ENCODE data around the gene VPS25.
"Not testable (repeated sequence)": the region's sequence is repeated elsewhere in the genome, so short reads cannot be mapped to it uniquely, and the experiment has no call there.

VPS25 gene

DNA sequence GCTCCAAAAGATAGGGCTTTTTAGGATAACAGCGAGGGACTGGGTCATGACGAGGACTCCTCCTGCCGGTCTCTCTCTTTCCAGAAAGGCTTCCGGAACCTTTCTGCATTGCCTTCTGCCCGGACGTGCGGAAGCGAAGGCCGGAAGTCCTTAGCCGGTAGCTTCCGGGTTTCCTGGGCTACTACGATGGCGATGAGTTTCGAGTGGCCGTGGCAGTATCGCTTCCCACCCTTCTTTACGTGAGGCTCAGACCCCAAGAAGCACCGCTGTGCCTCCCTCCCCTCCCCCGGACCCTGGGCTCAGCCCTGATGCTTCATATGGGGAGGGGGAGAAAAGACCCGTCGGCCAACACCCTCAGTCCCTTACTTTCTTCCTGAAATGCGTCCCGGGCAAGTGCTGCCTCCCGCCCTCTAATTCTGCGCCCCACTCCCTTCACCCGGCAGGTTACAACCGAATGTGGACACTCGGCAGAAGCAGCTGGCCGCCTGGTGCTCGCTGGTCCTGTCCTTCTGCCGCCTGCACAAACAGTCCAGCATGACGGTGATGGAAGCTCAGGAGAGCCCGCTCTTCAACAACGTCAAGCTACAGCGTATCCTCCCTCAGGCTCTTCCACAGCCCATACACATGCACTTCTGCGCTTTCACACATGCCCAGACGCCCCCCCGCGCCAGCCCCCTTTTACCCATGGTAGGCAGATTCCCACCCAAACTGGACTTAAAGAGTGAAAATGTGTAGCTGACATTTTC is at the start of gene VPS25:
VPS25 (plus strand) TSS at position 160 of the 746 bp plus-strand sequence; CDS start at position 187, 27 bp downstream.
- peak; percentile 4 to 87 (median 65) for DNase-seq

DNA sequence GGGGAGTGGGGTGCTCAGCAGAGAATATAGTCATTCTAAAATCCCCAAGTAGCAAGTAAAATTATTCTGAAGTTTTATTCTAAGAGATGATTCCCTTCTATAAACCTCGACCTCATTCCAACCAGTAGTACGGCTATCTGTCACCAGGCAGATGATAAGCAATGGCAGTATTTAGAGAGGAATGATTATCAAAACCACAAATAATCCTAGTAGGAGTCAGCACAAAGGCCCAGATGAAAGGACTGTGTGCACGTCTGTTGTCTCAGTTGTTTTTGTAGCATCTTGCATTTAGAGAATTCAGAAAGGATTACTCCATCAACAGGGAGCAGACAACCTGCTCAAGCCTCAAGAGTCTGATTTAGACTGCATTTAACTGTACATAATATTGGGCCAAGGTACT is 49.6 kb upstream of the VPS25 start:
- no peak for DNase-seq

DNA sequence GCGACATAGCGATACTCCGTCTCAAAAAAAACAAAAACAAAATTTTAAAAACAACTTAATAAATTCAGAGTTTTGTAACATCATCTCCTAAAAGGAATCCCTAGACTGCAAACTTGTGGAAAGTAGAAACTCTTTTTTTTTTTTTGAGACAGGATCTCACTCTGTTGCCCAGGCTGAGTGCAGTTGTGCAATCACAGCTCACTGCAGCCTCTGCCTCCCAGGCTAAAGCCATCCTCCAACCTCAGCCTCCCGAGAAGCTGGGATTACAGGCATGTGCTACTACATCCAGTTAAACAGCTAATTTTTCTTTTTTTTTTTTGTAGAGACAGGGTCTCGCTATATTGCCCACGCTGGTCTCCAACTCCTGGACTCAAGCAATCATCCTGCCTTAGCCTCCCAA is 48.1 kb upstream of the VPS25 start:
- DNase-seq: no peak

DNA sequence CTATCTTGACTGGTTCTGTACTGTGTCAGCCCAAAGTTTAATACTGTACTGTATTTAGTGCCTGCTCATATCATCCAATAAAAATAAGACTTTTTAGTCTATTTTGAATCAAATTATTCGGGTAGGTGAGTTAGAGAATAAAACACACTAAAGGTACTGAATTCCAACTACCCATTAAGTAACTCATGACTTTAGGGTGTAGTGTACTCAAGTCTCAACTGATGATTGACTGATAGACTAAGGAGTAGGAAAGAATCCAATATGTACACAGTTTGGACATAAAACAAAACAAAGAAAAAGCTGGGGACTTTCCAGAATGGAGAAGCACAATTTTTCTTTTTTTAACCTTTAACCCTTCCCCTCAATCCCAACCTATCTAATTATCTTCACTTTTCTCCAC is 32.5 kb upstream of the VPS25 start:
- DNase-seq: no peak

DNA sequence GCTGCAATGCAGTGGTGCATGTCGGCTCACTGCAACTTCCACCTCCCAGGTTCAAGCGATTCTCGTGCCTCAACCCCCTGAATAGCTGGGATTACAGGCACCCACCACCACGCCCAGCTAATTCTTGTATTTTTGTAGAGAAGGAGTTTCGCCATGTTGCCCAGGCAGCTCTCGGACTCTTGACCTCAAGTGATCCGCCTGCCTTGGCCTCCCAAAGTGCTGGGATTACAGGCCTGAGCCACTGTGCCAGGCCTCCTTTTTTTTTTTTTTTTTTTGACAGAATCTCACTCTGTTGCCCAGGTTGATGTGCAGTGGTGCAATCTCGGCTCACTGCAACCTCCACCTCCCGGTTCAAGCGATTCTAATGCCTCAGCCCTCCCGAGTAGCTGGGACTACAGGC is 30.3 kb upstream of the VPS25 start:
- DNase-seq: not testable (repeated sequence)

DNA sequence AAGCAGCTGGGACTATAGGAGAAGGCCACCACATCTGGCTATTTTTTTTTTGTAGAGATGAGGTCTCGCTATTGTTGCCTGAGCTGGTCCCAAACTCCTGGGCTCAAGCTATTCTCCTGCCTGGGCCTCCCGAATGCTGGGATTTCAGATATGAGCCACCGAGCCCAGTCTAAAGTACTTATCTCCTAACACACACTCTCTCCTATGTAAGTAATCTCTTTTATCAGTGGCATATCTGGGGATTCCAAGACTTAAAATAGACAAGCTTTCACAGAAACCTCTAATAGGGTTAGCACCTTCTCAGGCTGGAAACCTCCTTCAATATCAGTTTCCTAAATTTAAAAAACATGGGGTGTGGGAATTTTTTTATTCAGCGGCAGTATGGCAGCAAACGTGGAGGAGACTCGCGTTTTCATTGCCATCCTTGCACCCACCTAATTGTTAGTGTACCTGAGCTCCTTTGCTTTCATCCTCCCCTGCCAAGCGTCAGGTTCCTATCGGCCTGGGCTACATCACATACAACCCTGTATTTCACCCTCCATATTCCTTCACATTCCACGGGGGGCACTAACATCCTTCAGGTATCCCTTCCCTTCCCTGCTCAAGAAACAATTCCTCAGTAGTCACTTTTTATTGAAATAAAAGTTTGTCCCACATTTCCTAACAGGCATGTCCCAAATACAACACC is 29.5 kb upstream of the VPS25 start:
- DNase-seq: no peak

DNA sequence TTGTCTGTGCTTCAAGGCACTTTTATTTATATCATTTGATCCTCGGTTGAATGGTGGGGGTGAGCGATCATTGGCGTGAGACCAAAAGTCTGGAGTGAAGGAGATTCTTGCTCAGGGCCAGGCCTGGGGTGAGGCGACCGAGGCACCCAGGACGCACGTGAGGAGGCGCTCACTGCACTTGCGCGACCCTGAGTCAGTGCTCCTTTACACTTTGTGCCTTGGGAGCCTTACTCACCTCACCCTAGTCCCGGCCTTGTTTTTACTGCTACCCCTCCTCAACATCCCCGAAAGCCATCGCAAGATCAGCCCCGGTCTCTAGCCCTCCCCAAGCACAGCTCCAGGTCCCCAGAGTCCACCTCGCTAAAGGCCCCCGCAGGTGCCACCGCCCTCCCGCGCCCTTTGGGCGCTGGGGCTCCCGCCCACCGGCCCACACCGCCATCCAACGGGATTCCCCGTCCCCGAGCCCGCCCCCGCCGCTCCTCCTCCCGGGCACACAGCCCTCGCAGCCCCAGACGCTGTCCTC is 28.9 kb upstream of the VPS25 start:
- DNase-seq: peak in 35 of 56 donors; percentile 7 to 90 (median 64)

DNA sequence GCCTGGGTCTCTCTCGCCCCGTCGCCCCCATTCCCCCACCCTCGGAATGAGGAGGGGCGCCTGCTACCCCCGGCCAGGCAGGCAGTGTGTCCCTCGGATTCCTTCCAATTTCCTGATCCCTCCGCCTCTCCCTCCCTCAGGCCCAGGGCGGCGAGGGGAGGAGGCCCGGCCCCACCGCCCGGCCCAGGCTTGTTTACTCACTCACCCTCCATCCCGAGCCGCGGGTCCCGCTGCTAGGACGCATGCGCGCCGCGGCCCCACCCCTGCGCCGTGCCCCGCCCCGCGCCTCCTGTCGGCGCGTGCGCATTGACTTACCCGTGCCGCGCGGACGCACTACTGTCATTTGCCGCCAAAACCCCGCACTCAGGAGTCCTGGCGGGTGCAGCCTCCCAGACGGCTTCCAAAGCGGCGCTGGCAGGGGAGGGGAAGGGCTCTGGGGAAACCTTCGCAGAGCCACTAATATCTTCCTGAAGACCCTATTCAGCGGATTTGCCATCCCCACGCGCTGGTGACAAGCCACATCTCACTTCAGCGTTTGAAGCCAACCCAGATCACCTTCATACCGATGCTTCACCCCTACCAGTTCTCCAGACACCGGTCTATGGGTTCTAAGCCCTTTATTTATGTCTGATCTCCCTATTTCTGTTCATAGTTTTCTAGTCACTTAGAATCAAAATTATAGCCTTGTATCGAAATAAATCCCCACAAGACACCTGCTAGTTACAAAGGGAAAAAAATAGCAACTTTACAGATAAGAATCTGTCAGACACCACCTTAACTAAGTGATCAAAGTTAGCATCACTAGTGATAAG is 28.2 kb upstream of the VPS25 start, which contains the start of gene EZH1:
EZH1 (minus strand) TSS at position 235 of the 812 bp plus-strand sequence. CDS start 16,099 bp downstream, outside the sequence.
- peak; percentile 40 to 91 (median 82) for DNase-seq

DNA sequence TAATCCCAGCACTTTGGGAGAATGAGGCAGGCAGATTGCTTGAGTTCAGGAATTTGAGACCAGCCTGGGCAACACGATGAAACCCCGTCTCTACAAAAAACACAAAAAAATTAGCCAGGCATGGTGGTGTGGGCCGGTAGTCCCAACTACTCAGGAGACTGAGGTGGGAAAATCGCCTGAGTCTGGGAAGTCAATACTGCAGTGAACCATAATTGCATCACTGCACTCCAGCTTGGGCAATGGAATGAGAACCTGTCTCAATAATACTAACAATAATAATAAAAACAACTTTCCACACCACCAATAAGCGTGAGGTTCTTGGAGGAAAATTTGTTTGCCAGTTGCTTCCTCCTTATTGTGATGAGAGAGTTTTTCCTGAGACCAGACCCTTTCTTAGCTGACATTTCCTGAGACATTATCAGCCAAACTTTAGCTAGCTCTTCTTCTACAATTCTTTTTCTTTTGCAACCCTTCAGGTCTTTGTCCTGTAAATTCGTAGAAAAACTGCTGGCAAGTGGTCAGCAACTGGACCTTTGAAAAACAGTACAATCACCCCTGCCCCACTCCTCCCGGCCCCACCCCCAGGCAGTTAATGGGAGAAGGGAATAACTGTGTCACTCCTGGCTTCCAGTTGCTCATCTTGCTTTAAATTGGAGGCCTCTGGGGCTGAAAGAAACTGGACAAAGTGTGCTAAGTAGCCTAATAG is 24.9 kb upstream of the VPS25 start:
- DNase-seq: no peak

DNA sequence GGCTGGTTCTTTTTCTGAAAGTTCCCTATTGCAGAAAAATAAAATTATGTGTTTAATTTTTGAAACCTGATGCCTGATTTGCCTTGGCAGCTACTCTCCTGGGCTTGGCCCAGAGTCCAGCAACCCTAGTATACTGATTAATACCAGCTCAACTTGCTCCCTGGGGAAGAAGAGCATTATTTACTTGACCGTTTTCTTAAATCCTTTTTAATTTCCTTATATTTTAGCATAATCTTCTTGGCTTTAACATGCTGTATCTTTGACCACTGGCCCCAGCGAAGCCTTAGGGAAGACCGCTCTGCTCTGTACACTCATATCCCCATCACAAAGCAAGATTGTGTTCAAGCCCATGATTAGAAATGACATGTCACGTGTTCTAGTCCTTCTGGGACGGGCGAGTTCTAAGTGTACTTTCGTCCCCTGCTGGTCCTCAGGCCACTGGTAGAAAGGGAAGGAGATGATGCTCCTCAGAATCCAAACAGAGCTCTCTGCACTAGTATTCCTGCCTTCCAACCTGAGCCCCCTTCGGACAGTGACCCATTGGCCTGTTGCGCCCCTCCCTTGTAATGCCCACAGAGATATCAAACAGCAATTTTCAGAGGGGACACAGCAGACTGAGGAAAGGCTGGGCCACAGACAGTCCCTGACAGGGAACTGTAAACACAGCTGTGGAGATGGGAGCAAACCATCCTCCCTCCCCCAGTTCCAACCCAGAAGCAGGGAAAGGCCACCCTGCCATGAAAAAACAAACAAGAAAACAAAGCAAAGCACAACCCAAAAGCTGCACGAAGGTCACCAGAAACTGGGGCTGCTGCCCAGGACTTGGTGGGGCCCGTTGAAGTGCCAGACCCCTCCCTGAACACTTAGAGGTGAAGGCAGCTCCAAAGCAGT is 24.1 kb upstream of the VPS25 start:
- peak in 2 of 56 donors; percentile 5 to 17 for DNase-seq

DNA sequence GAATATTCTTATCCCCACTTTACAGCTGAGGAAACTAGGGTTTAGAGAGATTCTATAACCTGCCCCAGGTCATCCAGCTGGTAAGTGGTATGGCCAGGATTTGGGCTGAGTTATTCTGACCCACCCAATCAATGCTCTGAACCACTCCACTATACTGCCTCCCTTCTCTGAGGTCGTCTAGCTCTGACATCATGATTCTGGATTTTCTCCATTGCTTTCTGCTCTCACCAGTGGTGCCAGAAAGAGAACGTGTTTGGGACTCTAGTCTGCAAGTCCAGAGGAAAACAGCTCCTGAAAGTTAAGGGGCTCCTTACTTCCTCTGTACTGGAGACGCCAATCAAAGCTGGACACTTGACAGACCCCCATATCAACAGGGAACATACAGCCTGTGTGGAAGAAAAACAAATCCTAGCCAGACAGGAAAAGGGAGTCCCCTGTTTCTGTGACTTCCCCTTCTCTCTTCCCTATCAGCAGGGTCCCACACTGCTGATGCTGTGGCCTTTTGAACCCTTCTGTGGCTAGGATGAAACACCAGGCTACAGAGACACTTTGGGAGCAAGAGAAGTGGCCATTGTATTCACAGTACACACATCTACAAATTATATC is 22.4 kb upstream of the VPS25 start:
- no peak for DNase-seq

DNA sequence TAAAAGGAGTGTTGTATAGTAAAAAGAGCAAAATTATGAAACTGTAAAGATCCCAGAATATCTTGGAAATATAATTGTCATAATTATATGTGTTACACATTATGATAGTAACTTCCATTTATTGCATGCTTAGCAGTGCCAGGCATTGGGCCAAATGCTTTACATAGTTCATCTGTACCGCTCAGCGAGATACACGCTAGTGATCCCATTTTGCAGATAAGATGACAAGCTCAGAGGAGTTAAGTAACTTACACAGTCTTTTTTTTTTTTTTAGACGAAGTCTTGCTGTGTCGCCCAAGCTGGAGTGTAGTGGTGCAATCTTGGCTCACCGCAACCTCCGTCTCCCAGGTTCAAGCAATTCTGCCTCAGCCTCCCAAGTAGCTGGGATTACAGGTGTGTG is 21.6 kb upstream of the VPS25 start:
- DNase-seq: no peak

DNA sequence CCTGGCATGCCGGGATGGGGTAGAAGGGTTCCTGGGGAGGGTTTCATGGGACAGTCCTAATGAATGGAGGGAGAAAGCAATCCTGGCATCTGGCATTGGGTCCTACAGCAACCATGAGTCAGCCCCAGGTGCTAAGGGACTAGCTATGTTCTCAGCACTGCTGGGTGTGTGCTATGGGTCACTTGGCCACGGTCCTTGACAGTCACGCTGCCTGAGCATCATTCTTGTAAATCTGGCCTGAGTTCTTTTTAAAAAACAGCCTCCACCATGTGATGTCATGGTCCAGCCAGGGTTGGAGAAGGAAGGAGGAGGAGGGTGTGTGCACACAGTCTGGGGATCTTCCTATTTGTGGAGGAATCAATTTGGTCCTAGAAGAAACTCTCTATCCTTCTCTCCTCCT is 18.5 kb upstream of the VPS25 start:
- DNase-seq: no peak

DNA sequence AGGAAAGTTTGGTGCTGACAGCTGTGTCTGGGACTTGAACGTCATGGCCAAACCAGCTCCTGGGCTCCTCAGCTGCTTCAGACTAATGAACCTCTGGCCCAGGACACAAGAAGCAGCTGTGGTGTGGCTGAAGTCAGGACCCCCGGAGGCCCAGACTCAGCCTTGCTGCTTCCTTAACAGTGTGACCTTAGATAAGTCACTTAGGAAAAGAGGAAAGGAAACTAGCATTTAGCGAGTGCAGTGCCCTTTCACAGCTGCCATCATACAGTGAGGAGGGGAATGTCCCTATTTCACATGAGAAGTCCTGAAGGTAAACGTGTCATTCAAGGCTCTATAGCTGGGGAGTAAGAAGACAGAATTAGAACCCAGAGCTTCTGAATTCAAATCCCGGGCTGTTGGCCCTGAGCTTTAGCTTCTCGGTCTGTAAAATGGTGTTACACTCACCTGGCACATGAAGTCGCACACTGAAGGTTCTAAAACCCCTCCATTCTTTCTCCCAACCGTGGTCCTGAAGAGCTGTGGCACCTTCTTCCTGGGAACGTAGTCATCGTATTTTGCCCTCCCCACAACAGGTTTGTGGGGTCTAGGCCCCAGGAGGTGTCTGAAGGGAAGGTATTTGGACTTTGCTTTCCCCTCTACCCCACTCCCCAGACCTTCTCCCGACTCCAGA is 13.1 kb upstream of the VPS25 start:
- no peak for DNase-seq

DNA sequence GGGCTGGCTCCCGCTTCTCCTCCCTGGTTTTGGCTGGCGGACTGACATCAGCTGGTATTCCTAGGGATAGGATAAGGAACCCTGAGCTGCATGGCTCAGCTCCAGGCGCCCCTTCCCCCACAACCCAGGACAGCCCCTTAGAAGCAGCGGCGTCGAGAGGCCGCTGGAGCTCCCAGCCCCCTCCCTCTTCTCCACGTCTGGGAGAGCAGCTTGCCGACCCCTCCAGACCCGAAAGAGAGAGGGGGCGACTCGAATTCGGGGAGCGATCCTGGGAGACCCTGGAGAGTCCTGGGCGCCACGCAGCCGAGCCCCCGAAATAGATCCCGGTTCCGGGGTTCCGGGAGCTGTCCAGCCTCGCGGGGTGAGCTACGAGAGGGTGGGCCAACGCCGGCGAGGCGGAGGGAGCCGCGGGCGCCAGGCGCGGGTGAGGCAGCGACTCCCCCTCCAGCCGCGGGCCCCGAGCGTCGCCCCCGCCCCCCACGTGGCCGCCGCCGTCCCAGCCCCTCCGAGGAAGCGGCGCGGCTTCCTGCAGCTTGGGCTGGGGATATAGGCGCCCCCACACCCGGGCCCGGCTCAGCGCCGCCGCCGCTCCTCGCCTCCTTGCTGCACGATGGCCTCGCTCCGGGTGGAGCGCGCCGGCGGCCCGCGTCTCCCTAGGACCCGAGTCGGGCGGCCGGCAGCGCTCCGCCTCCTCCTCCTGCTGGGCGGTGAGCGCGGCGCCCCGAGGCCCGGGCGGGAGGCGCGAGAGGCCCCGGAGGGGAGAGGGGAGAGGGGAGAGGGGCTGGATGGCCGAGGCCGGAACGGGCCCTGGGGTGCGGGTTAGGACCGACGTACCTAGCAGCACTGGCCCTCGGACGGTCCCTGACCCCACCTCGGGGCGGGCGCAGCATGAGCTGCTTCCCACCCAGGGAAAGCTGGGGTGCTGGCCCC is 12.3 kb upstream of the VPS25 start, which contains the start of gene RAMP2:
RAMP2 (plus strand) TSS at position 576 of the 930 bp plus-strand sequence; CDS start at position 611, 35 bp downstream.
- DNase-seq: no peak

DNA sequence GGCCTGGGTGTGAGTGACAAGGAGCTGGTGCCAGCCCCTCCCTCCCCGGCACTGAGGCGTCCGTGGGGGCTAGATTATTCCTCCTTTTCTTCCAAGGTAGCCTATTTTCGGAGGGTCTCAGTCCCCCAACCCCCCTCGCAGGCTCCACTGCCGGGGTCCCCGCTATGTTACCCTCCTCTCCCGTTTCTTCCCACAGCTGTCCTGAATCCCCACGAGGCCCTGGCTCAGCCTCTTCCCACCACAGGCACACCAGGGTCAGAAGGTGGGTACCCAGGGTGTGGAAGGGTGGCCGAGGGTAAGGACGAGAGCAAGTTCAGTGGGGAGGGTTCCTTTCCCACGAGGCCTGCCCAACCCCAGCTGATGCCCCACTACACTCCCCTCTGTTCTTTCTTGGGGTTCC is 11.6 kb upstream of the VPS25 start:
- no peak for DNase-seq

DNA sequence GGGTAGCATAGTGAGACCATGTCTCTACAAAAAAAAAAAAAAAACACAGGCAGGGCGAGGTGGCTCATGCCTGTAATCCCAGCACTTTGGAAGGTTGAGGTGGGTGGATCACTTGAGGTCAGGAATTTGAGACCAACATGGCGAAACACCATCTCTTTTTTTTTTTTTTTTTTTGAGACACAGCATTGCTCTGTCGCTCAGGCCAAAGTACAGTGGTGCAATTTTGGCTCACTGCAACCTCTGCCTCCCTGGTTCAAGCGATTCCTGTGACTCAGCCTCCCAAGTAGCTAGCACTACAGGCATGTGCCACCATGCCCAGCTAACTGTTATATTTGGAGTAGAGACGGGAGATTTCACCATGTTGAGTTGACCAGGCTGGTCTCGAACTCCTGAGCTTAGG is 7.1 kb upstream of the VPS25 start:
- DNase-seq: no peak

DNA sequence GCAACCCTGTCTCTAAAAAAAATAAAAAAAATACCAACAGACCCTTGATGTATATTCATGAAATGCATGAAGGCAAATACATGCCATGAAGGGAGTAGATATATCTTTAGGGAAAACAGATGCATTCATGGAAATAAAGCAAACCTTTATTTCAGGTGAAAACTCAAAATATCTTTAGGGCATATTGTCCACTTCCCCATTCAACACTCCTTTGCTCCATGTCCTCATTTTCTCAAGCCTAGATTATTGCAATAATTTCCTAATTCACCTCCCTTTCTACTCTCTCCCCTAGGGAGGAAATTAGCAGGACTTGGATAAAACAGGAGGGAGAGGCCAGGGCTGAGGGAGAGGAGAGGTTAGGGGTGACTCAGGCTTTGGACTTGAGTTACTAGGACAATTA is 5.7 kb upstream of the VPS25 start:
- DNase-seq: no peak

Data from amygdala (tissue), 56 donors.